Activated CD8-positive, alpha-beta memory T cell treated with anti-CD3 and anti-CD28 coated beads, Interleukin-2, amount 50 U/mL, for 1 hour (primary cell): ENCODE results near the gene GLIS1.

Experiments used
- DNase-seq: peaks from one replicate; pipeline ENCODE4 v3.0.0-alpha.2; 2020; ENCODE audit errors: extremely low read depth

Gene GLIS1

GRCh38 chr1:53638360-53639035, 100.5 kb downstream of the GLIS1 start:
- DNase-seq, result no peak

- DNase-seq, result no peak
These were observed 101.2 kb downstream of the GLIS1 start for GRCh38 chr1:53637511-53638359.

GRCh38 chr1:53636621-53637171, 102.3 kb downstream of the GLIS1 start:
- no peak for DNase-seq

GRCh38 chr1:53634571-53634979, 104.4 kb downstream of the GLIS1 start:
- DNase-seq, result no peak

- DNase-seq, result no peak
These were observed 105.8 kb downstream of the GLIS1 start for GRCh38 chr1:53633073-53633704.

- no peak for DNase-seq
These were observed 107.2 kb downstream of the GLIS1 start for GRCh38 chr1:53631622-53632310.

- DNase-seq, result no peak
These were observed 109.8 kb downstream of the GLIS1 start for GRCh38 chr1:53629101-53629691.

GRCh38 chr1:53628286-53628955, 110.5 kb downstream of the GLIS1 start:
- DNase-seq, result no peak

GRCh38 chr1:53627666-53628065, 111.3 kb downstream of the GLIS1 start:
- no peak for DNase-seq

GRCh38 chr1:53627031-53627430, 111.9 kb downstream of the GLIS1 start:
- DNase-seq, result no peak

- DNase-seq, result no peak
These were observed 112.3 kb downstream of the GLIS1 start for GRCh38 chr1:53626616-53627015.

- no peak for DNase-seq
These were observed 113.0 kb downstream of the GLIS1 start for GRCh38 chr1:53625766-53626520.

GRCh38 chr1:53625049-53625448, 113.9 kb downstream of the GLIS1 start:
- no peak for DNase-seq

GRCh38 chr1:53622531-53622930, 116.4 kb downstream of the GLIS1 start:
- no peak for DNase-seq

- no peak for DNase-seq
These were observed 117.8 kb downstream of the GLIS1 start for GRCh38 chr1:53621144-53621543.

GRCh38 chr1:53620061-53620855, 118.7 kb downstream of the GLIS1 start:
- DNase-seq, result no peak

GRCh38 chr1:53619367-53620060, 119.5 kb downstream of the GLIS1 start:
- DNase-seq, result no peak

- DNase-seq, result no peak
These were observed 120.2 kb downstream of the GLIS1 start for GRCh38 chr1:53618500-53619366.
